Hypothalamus (tissue), 51 donors: ENCODE results near the gene CERS2.
"Not testable (repeated sequence)": the region's sequence is repeated elsewhere in the genome, so short reads cannot be mapped to it uniquely, and the experiment has no call there.

Source experiments
- DNase-seq, 51 donors: peaks; one replicate each; lab custom pipeline; 2025; lab: John Stamatoyannopoulos, UW

The CERS2 gene

GRCh38 chr1:150971583-150972416 lies 2.8 kb downstream of the CERS2 start:
- peak in 4 of 51 donors; percentile 3 to 20 (median 16) for DNase-seq

GRCh38 chr1:150970808-150971582 lies 3.6 kb downstream of the CERS2 start:
- DNase-seq, result peak in 23 of 51 donors; percentile 6 to 73 (median 28)

- DNase-seq, result no peak
These were observed 5.0 kb downstream of the CERS2 start for GRCh38 chr1:150969626-150970025.

GRCh38 chr1:150968491-150968890 lies 6.1 kb downstream of the CERS2 start:
- DNase-seq, result peak in 41 of 51 donors; percentile 4 to 81 (median 47)

- DNase-seq, result no peak
These were observed 6.7 kb downstream of the CERS2 start for GRCh38 chr1:150967936-150968335.

GRCh38 chr1:150966011-150966410 lies 8.6 kb downstream of the CERS2 start:
- DNase-seq, result peak in 15 of 51 donors; percentile 6 to 35 (median 16)

- no peak for DNase-seq
These were observed 9.0 kb downstream of the CERS2 start for GRCh38 chr1:150965605-150966004.

- no peak for DNase-seq
These were observed 10.5 kb downstream of the CERS2 start for GRCh38 chr1:150964164-150964489.

- DNase-seq, result no peak
These were observed 11.1 kb downstream of the CERS2 start for GRCh38 chr1:150963321-150964163.

GRCh38 chr1:150961756-150962155 lies 12.9 kb downstream of the CERS2 start:
- DNase-seq, result no peak

- DNase-seq, result no peak
These were observed 14.0 kb downstream of the CERS2 start for GRCh38 chr1:150960646-150961045.

GRCh38 chr1:150957666-150958065 lies 17.0 kb downstream of the CERS2 start:
- DNase-seq, result no peak

- no peak for DNase-seq
These were observed 19.4 kb downstream of the CERS2 start for GRCh38 chr1:150955280-150955679.

- DNase-seq, result no peak
These were observed 19.9 kb downstream of the CERS2 start for GRCh38 chr1:150954708-150955107.

GRCh38 chr1:150944856-150945255 lies 29.8 kb downstream of the CERS2 start:
- DNase-seq, result no peak

GRCh38 chr1:150931773-150932172 lies 42.9 kb downstream of the CERS2 start:
- DNase-seq, result no peak

GRCh38 chr1:150928775-150929174 lies 45.9 kb downstream of the CERS2 start:
- not testable (repeated sequence) for DNase-seq

GRCh38 chr1:150928286-150928685 lies 46.3 kb downstream of the CERS2 start:
- no peak for DNase-seq

GRCh38 chr1:150927624-150928023 lies 47.0 kb downstream of the CERS2 start:
- no peak for DNase-seq

- peak; percentile 55 to 95 (median 87) for DNase-seq
These were observed 48.4 kb downstream of the CERS2 start, which contains the start of gene SETDB1 for GRCh38 chr1:150926097-150926741. Gene SETDB1 (plus strand): TSS chr1:150926363. CDS start chr1:150927715, 1,352 bp downstream.
